ENCODE data around the gene TMEM240. TPM values are rescaled to one million over a fixed set of nuclear protein-coding genes. Genes with fewer than 3 reads are reported as not detected.
"Not testable (repeated sequence)": the region's sequence is repeated elsewhere in the genome, so short reads cannot be mapped to it uniquely, and the experiment has no call there.

Gene TMEM240
- polyA plus RNA-seq, 3 donors = 5.0 to 9.6 (median 8.6) TPM

DNA sequence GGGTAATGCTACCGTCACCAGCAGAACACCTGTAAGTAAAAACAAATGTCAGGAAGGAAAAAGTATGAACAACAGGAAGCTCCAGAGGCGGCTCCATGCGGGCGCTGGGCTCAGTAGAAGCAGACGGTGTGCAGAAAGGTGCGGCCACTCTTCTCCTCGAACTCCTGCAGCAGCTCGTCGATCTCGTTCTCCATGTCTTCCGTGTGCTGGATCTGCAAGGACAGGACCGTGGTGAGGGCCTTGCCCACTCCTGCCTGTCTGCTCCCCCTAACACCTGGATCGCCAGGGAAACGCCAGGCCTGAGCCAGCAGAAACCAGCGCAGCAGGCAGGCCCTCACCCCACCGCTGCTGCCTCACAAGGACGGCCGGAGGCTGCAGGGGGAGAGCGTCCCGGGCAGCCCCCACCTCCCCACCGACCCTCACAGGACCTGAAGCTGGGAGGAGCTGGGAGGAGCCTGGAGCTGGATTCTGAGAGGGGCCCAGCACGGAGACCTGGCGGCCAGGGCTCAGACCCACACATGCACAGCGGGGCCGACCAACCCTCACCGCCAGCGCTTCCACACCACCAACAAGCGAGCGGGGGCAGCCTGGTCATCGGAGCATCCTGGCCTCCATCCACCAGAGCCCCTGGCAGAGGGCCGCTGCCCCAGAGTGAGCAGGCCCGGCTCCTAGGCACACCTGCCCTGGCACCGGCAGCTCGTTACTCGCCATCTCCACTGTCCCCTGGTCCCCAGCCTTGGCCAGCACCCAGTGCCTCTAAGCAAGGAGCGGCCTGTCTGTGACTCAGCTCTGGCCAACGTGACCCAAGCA is 1.7 kb upstream of the TMEM240 start:
- no peak for DNase-seq

DNA sequence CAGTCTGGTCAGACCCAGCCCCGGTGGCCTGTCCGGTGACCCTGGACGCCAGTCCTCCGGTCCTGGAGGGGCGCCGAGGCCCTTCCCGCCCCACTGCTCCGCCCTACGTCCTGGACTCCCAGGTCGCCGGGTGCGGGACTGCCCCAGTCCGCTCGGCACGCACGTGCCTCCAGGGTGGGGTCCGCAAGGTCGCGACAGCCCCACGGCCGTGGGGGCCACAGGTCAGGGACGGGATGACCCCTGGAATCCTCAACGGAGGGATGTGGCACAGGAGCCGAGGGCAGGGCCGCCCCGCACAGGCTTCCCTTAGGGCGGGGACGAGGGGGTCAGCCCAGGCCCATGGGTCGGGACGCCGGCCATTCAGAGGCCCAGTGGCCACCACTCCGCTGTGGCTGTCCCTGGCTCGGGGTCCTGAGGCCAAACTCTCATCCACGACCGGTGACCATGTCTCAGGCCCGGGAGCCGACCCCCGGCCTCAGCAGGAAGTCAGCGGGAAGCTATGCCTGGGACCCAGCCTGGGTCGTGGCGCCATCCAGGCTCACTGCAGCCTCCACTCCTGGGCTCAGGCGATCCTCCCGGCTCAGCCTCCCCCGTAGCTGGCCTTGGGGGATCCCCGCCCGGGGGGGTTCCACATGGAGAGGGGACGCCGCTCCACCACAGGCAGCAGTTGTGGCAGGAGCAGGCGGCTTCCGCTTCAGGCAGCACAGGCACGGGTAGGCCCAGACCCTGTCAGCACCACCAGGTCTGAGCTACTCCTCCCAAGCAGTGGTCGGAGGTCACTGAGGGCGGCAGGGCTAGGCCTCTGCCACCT is 599 bp upstream of the TMEM240 start:
- DNase-seq = no peak

DNA sequence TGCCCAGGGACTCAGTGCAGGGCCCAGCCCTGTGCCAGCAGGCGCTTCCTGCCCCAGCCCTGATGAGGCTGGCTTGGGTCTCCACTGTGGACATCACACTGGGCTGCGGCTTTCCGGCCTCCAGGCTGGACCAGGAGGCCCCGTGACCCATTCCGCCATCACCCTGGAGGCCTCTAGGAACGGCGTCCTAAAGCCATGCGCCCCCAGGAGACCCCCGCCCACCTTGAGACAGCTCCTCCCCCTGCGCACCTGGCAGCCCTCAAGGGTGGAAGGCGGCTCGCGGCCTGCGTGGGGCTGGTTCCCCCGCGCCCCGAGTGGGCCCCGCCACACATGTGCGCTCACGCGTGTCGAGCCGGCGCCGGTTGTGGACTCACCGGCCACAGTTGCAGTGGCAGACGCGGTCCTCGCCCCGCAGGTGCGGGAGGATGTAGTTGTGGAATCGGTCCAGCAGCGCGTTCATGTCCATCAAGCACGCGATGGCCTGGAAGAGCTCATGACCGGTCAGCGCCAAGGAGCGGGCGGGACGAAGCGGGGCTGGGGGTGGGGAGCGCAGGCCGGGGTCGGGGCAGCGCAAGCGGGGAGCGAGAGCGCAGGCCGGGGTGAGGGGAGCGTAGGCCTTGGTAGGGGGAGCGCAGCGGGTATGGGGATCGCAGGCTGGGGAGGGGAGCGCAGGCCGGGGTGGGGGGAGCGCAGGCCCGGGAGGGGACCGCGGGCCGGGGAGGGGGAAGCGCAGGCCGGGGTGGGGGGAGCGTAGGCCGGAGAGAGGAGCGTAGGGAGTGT is 924 bp downstream of the TMEM240 start:
- DNase-seq = peak; percentile 50

DNA sequence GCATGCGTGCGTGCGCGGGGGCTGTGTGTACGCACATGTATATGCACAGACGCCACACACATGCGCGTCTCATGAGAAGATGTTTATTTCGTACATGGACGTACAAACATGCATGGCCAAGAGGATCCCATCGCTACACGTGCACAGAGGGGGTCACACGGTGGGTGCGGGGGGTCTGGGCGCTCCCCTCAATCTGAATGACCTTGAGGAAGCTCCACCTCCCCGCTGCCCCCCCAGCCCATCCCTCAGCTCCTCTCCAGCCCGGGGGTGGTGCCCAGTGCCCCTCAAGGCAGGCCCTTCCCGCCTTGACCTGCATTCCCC is 1.5 kb downstream of the TMEM240 start:
- no peak for DNase-seq

DNA sequence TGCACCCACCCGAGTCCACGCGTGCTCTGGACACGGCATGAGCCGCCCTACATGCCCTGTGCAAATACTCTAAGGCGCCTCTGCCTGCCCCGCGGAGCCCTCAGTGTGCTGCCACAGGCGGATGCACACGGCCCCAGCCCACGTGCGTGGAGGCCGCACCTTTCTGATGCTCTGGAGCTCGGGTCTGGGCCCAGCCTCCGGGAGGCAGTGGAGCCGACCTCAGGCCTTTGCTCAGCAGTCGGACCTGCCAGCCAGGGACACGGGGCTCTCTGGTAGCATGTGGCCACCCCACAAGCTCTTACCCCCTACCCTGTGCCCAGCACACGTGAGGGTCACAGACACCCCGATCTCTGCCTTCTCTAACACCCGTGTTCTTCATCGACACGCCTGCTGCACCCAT is 2.1 kb downstream of the TMEM240 start:
- DNase-seq = no peak

DNA sequence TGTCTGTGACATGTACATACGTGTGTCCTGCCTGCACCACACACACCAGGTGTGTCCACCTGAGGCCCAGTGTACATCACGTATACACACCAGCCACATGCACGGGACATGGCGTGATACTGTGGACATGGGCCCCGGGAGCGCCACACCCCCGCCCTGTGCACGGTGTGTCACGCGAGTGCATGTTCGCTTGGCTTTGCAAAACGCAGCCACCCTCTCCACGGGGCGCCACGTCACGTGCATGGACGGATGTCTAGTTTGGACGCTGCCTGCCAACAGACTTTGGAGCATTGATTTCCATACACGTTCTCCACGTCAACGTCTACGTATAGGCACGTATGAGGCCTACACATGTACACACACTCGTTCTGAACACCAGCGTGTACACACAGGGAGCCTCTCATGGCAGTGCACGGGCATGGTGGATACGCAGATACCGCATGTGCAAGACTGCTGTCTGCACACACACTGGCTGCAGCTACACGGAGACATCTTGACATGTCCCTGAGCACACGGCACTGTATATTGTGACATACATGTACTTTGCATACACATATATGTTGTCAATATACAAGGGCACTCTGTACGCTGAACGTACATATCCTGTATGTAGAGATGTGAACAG is 2.7 kb downstream of the TMEM240 start:
- DNase-seq = no peak

DNA sequence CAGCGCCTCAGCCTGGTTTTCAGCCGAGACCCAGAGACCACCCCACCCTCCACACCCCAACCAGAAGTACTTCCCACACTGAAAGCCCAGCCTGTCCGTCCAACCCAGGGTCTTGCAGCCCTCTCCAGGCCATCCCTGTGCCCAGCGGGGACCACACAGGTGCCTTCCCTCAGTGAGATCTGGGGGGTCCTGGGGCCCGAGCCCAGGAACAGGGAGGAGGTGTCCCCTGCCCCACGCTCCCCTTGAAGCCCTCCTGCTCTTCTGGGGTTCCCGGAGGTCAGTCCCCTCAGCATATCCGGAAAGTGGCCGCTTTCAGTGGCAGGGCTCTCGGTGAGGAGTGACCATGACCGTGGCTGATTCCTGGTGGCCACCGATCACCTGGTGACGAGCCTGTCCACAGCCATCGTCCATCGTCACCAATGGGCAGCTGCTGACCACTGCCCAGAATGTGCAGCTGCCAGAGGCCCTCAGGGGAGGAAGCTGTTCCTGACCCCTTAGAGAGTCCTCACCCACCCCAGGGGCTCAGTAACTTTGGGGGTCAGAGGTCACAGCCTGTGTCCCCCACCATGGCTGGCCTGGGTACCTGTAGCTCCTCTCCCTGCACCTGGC is 3.4 kb downstream of the TMEM240 start:
- no peak for DNase-seq

DNA sequence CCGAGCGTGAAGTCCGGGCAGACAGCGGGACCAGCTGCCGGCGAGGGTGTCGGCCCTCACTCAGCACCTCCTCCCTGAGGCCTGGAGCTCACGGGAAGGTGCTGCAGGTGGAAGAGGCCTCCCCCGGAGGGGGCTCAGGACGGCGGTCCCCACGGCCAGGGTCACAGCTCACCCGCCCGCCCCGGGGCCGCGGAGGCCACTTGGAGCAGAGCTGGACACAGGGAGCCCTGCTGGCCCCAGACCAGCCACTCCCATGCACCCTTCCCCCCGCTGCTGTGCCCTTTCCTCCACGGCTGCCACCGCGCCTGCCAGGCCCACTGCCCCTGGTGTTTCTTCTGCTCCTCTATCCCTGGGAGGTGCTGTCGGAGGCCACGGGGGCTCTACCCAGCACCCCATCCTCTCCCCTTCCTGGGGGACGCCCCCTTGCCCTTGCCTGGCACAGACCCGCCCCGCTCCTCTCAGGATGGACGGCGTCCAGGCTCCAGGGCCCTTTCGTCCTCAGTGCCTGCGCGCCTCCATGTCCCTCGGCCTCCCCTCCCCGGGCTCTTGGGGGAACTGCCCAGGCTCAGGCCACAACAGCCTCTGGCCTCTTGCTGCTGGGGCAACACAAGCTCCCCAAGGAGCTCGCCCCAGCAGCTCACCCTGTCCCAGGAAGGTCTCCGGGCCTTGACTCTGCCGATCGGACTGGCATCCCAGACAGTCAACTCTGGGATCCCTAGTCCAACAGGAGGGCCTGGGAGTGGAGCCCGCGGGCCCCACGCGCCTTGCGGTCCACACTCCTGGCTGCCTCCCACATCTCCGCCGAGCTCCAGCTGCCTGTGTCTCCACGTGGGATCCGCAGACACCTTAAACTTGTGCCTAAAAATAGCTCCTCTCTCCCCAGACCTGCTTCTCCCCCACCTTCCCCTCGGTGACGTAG is 4.1 kb downstream of the TMEM240 start:
- no peak for DNase-seq

DNA sequence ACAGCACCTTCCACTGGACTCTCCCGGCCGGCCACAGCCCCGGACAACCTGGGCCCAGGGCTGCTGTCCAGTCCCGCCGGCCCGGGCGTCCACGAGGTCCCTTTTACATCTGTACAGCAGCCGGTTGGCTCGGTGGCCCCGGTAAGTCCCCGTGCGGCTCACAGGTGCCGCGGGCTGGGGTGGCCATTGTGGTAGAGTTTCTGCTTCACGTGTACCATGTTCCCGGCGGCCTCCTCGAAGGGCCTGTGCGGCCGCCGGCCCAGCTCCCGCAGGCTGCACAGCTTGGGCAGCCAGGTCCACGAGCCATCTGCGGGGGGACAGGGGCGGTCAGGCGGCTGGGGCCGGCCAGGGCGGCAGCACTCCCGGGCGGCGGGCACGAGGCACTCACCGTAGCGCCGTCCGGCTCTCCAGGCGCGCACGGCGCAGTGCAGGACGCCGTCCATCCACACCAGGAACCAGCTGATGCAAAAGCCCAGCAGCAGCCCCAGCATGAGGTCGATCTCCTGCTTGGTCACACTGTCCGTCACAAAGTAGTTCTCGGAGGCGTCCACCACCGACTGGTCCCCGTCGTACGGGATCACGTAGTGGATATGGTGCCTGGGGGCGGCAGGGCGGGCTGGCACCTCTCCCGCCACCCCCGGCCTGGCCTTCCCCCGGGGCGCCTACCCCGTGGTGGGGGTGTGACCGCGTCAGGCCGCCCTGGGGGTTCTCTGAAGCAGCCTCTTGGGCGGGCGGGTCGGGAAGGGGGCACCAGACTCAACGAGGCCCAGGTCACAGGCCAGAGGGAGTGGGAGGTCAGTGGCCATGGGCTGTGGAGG is 5.0 kb downstream of the TMEM240 start:
- DNase-seq = no peak

DNA sequence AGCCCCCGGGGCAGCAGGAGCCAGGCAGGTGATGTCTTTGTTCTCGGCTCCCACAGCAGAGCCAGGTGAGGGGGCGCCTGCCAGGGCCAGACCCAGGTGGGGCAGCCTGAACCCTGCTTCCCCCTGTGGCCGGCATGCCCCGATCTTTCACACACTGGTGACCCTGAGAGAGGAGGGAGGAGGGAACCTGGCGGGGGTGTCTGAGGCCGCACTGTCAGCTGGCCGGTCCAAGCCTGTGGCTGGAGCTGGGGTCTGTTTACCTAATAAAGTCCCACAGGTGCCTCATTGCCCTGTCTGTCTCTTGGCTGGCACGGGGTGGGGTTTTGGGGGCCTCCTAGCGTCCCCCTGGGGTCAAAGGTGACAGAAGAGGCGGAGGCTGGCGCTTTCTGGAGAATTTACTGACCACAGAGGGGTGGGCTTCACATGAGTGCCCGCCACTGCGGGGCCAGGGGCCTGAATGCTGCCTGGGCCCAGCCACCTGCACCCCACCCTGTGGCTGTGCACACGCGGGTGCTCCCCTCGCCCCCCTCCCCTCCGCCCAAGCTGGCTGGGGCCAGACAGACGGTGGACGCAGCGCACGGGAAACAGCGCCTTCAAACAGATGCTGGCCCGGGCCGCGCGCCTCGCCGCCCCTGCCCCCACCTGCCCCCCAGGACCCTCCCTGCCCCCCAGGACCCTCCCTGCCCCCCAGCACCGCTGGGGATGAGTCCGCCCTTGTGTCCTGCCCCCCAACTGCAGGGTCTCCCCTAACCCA is 5.8 kb downstream of the TMEM240 start:
- no peak for DNase-seq

DNA sequence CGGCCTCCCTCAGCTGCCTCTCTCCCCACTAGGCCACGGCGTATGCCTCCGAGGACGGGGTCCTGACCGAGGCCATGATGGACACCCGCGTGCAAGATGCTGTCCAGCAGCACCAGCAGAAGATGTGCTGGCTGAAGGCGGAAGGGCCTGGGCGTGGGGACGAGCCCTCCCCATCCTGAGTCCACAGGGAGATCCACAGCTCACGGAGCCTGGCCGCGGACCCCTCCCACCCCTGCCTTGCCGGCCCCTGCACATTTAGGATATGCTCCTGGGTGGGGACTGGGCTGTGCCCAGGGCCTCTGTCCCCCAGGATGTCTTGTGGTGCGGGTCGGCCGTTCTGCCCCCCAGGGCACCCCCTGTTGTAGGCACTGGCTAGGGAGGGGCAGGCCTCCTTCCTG is 6.5 kb downstream of the TMEM240 start:
- DNase-seq = not testable (repeated sequence)

DNA sequence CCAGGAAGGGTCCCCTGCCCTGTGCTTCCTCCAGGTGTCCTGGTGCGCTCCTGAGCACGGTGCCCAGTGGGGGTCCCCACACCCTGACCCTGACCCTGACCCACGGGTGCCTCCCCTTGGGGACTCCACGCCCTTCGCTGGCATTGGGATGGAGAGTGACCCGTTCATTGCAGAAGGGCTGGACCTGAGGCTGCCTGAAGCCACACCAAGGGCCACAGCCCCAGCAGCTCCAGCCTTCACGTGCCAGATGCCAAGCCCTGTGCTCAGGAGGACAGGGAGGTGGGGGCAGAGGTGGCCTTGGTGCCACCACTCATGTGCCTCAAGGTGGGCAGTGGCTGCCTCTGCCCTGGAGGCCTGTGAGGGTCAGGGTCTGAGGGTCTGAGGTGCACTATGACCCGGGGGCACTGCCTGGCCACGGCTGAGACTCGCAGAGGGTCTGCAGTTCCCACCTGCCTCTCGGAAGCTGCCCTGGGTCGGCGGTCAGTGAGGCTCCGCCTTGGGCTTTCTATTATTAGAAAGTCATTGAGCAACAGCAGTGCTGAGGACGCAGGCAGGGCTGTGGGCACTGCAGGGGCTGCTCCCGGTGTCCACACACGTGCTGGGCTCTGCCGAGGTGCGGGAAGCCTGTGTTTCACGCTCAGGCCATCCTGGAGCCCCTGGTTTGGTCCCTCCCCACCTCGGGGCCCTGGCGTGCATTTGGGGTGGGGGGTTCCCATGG is 7.1 kb downstream of the TMEM240 start:
- DNase-seq = not testable (repeated sequence)

DNA sequence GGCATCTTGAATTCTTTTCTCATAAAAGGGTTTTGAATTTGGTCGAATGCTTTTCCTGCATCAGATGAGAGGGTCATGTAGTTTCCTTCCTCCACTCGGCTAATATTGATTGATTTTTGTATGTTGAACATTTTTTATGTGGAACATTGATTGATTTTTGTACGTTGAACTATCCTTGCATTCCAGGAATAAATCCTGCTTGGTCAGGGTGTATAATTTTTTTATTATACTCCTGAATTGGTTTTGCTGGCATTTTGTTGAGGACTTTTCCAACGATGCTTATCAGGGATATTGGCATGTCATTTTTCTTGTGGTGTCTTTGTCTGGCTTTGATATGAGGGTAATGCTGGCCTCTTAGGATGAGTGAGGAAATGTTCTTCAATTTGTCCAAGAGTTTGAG is 8.5 kb downstream of the TMEM240 start:
- DNase-seq = no peak

DNA sequence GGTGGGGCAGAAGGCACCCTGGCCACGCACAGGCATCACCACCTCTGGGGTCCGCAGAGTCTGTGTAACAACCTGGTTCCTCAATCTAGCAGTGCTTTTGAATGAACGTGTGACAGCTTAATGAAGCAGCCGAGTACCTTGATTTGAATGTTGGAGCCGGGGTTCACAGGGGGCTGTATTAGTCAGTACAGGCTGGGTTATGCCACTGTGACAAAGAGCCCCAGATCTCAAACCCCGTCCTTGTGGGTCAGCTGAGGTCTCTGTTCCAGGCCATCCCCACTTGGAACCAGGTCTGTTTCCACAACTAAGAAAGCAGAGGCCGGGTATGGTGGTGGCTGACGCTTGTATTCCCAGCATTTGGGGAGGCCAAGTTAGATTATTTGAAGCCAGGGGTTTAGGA is 10.5 kb downstream of the TMEM240 start:
- no peak for DNase-seq

DNA sequence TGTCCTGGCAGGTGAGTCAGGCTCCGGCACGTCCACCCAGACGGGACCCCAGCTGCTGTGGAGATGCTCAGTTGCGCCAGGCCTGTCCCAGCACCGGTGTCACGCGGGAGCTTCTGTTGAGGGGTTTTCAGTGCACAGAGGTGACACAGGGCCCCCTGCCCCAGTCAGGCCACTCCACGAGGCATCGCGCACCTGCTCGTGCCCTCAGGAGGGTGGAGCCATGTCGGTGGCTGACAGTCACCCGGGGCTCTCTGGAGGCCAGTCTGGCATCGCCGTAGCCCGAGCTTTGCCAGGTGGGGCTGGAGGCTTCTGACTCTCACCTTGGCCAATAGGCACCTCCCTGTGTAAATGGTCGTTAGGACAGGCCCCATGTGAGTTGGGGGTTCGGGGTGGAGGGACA is 11.1 kb downstream of the TMEM240 start:
- no peak for DNase-seq

DNA sequence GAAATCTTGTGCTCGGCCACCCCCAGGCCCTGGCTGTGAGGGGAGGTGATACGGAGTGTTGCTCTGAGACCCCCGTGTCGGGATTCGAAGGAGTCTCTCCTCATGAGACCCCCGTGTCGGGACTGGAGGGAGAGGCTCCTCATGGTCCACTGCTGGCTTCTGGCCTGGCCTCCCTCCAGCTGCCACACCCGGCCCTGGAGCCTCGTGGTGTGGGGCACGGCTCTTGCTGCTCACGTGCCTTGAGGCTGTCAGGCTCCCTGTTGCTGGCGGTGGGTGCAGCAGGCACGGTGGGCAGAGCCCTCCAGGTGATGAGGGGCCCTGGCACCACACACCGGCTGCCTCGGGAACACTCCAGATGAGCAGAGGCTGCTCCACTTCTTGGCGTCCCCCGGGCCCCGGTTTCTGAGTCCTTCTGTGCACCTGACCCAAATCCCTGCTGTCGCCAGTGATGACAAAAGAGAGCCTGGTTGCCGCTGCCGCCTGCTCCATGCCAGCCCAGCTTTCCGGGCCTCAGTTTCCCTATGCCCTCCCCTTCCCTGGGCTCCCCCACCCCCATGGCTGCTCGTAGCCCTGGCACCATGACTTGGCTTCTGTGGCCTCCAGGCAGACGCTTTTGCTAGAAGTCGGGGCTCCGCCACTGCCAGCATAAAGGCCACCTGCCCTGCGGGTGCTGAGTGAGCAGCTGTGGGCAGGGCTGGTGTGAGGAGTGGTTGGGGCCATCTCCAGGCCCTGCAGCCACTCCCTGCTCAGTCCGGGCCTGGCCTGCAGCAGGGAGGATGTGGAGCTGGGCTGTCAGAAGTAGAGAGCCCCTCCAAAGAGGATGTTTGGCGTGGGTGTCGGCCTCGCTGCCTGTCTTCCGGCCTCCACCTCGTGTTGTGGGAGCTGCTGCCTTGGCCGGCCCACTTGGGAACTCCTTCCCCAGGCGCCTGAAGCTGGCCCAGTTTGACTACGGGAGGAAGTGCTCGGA is 11.8 kb downstream of the TMEM240 start:
- DNase-seq = no peak
